ENCODE data around the gene LIMCH1. TPM values are rescaled to one million over a fixed set of nuclear protein-coding genes. Genes with fewer than 3 reads are reported as not detected.

LIMCH1 gene
- total RNA-seq, 1 experiment from 2014 or later = 48.4 TPM

DNA sequence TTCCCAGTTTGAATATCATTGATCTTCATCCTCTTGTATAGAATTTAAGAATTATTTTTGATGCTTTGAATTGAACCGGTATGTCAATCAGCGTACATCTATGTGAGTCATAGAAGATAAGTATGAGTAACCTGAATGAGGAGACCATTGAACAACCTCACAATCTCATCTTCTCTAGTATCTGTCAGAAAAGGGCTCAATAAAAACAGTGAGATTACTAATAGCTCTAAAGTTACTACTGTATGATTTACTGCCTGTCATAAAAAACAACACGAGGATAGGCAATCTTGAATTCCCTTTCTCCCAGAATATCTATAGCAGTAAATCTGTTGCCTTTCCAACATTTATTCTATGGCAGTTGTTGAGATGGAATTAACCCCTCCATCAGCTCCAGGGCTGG is 174.5 kb downstream of the LIMCH1 start:
- Mint-ChIP-seq H3K4me1 (ENCODE audit: insufficient read depth, unreplicated experiment) (peaks cover 34% of the 10 kb centered on the region), H3K36me3 (ENCODE audit: insufficient read depth, unreplicated experiment) (no peaks in the 10 kb centered on the region), H3K9me3 (ENCODE audit: unreplicated experiment) (no peaks in the 10 kb centered on the region), H3K27me3 (ENCODE audit: insufficient read depth, unreplicated experiment) (no peaks in the 10 kb centered on the region), H3K27ac (ENCODE audit: low read depth, unreplicated experiment) (peak overlapping the region; percentile 89), H3K4me3 (ENCODE audit: unreplicated experiment) (no peak overlapping the region)
- TF ChIP-seq, protein P1, sequence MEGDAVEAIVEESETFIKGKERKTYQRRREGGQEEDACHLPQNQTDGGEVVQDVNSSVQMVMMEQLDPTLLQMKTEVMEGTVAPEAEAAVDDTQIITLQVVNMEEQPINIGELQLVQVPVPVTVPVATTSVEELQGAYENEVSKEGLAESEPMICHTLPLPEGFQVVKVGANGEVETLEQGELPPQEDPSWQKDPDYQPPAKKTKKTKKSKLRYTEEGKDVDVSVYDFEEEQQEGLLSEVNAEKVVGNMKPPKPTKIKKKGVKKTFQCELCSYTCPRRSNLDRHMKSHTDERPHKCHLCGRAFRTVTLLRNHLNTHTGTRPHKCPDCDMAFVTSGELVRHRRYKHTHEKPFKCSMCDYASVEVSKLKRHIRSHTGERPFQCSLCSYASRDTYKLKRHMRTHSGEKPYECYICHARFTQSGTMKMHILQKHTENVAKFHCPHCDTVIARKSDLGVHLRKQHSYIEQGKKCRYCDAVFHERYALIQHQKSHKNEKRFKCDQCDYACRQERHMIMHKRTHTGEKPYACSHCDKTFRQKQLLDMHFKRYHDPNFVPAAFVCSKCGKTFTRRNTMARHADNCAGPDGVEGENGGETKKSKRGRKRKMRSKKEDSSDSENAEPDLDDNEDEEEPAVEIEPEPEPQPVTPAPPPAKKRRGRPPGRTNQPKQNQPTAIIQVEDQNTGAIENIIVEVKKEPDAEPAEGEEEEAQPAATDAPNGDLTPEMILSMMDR (IDR thresholded peaks at IDR 0.05; ENCODE audit: unreplicated experiment) = no peak
- intact Hi-C loops (cut with micrococcal nuclease) = no loop called here
- ChIA-PET CTCF (interaction anchor here (0.7 to 0.9 kb wide), 2 partner anchors 81 to 175 kb away, joined by 3 read pairs; no protein-coding TSS in a partner anchor), POLR2A (interaction anchor here (0.6 to 1.7 kb wide), 10 partner anchors 10 to 1408 kb away, joined by 3 to 14 read pairs (median 3); no protein-coding TSS in a partner anchor)
- DNase-seq (ENCODE audit: unreplicated experiment) = no peak
- no TSS peak for BruUV-seq (replicated peaks)

DNA sequence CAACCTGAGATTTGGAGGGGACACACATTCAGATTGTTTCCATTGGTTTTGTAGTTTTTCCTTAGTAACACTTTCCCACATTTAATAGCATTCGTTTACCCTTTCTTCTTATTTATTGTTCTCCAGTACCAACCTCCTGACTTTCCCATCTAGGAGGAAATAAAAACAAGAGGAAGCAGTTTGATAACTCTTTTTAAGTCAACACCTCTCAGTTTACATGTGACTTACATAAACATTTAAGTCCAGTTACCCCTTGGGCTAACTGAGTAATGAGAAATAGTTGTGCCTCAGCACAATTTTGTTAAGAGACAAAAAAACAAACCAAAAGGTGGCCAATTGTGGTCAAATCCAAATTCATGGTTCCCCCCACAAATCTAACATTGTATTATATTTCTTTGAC is 175.8 kb downstream of the LIMCH1 start:
- H3K27ac Mint-ChIP-seq (ENCODE audit: low read depth, unreplicated experiment) = peak overlapping the region; percentile 89
- no peaks in the 10 kb centered on the region for H3K36me3 Mint-ChIP-seq (ENCODE audit: insufficient read depth, unreplicated experiment)
- H3K4me3 Mint-ChIP-seq (ENCODE audit: unreplicated experiment) = no peak overlapping the region
- no peaks in the 10 kb centered on the region for H3K9me3 Mint-ChIP-seq (ENCODE audit: unreplicated experiment)
- TF ChIP-seq, protein P1 (IDR thresholded peaks at IDR 0.05; ENCODE audit: unreplicated experiment) = no peak
- CTCF ChIA-PET = no interaction called here
- BruUV-seq (replicated peaks) = no TSS peak
- H3K4me1 Mint-ChIP-seq (ENCODE audit: insufficient read depth, unreplicated experiment) = peaks cover 34% of the 10 kb centered on the region
- no peaks in the 10 kb centered on the region for H3K27me3 Mint-ChIP-seq (ENCODE audit: insufficient read depth, unreplicated experiment)
- POLR2A ChIA-PET = no interaction called here
- intact Hi-C loops (cut with micrococcal nuclease) = no loop called here
- DNase-seq (ENCODE audit: unreplicated experiment) = no peak

DNA sequence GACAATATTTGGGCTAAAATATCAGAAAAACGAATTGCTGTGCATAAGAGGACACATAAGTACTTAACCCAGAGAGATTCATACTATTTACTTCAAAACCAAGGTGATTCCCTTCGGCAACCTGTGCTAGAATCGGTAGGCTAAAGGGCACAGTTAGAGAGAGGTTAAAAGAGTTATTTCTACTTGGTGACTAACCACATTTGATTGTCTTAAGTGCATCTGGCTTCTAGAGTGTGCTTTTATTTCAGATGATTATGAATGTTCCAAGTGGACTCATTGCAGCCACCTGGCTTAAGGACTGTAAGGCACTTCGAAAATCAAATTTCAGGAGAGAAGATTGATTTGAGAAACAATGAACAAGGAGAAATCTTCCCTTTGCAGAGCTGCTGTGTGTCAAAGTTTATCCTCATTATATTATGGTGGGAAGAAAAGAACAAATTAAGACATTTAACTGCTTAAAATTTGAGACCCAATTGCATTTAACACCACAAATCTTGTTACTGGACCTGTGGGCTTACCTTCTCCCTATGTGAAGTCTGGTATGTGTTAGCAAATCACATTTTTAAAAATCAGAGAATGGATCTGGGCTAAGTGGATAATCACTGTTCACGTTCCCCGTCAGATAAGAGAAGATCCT is 176.5 kb downstream of the LIMCH1 start:
- ChIA-PET POLR2A (interaction anchor here (0.9 kb wide), 1 partner anchor 20 kb away, joined by 3 read pairs; no protein-coding TSS in a partner anchor), CTCF (no interaction called here)
- no TSS peak for BruUV-seq (replicated peaks)
- intact Hi-C loops (cut with micrococcal nuclease) = no loop called here
- DNase-seq (ENCODE audit: unreplicated experiment) = no peak
- no peak overlapping the region for H3K4me3 Mint-ChIP-seq (ENCODE audit: unreplicated experiment)
- TF ChIP-seq, protein P1 (IDR thresholded peaks at IDR 0.05; ENCODE audit: unreplicated experiment) = no peak
- H3K27me3 Mint-ChIP-seq (ENCODE audit: insufficient read depth, unreplicated experiment) = no peaks in the 10 kb centered on the region
- H3K4me1 Mint-ChIP-seq (ENCODE audit: insufficient read depth, unreplicated experiment) = peaks cover 34% of the 10 kb centered on the region
- no peaks in the 10 kb centered on the region for H3K9me3 Mint-ChIP-seq (ENCODE audit: unreplicated experiment)
- H3K27ac Mint-ChIP-seq (ENCODE audit: low read depth, unreplicated experiment) = peak overlapping the region; percentile 89
- no peaks in the 10 kb centered on the region for H3K36me3 Mint-ChIP-seq (ENCODE audit: insufficient read depth, unreplicated experiment)

DNA sequence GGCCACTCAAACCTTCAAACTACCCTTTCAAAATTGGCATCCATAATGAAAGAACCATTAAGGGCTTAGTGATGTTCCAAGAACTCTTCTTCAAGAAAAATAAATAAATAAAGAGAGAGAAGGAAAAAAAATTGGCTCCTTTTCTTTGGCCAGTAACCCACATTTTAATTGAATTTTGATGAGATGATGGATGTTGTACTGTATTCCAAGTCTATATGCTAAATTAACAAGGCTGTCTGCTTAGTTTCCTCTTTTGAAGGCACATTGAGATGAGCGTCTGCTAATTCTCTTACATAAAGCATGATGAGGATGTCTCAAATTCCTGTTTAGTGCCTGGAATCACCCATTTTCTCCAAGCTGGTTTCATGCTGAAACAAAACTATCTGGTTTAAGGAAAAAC is 177.2 kb downstream of the LIMCH1 start:
- POLR2A ChIA-PET = interaction anchor here (0.7 to 0.9 kb wide), 2 partner anchors 18 to 19 kb away, joined by 3 read pairs; no protein-coding TSS in a partner anchor
- H3K27me3 Mint-ChIP-seq (ENCODE audit: insufficient read depth, unreplicated experiment) = no peaks in the 10 kb centered on the region

More for the DNA sequence above, 177.2 kb downstream of the LIMCH1 start:
- intact Hi-C loops (cut with micrococcal nuclease) = no loop called here
- Mint-ChIP-seq H3K36me3 (ENCODE audit: insufficient read depth, unreplicated experiment) (no peaks in the 10 kb centered on the region), H3K4me1 (ENCODE audit: insufficient read depth, unreplicated experiment) (peaks cover 37% of the 10 kb centered on the region), H3K9me3 (ENCODE audit: unreplicated experiment) (no peaks in the 10 kb centered on the region), H3K27ac (ENCODE audit: low read depth, unreplicated experiment) (no peak overlapping the region), H3K4me3 (ENCODE audit: unreplicated experiment) (no peak overlapping the region)
- TF ChIP-seq, protein P1 (IDR thresholded peaks at IDR 0.05; ENCODE audit: unreplicated experiment) = no peak
- BruUV-seq (replicated peaks) = no TSS peak
- no peak for DNase-seq (ENCODE audit: unreplicated experiment)
- CTCF ChIA-PET = no interaction called here

Measured in MCF 10A (cell line).